Hepatocyte (in vitro differentiated cells): Measurements from ENCODE around the gene HABP4.

Source experiments
- CTCF ChIP-seq: fragments of 200-600 bp; sonication (generic); IDR thresholded peaks from 2 replicates; pipeline ENCODE4 v1.5.1; 2016; ENCODE audit warnings: antibody characterized with exemption, mild to moderate bottlenecking; ENCODE audit not compliant: poor library complexity
- EZH2 ChIP-seq: fragments of 200-600 bp; sonication (generic); IDR thresholded peaks from 2 replicates; pipeline ENCODE4 v1.6.1; 2016; ENCODE audit warnings: antibody characterized with exemption, mild to moderate bottlenecking, borderline replicate concordance
- EZH2phosphoT487 ChIP-seq: fragments of 200-600 bp; sonication (generic); IDR thresholded peaks from one replicate; pipeline ENCODE4 v1.6.1; 2018; ENCODE audit warnings: antibody characterized with exemption, mild to moderate bottlenecking, low read depth, moderate library complexity; ENCODE audit not compliant: unreplicated experiment, severe bottlenecking

GRCh38 chr9:96491079-96491879, 41.3 kb downstream of the HABP4 start:
- TF ChIP-seq CTCF, result no peak
- no peak for TF ChIP-seq EZH2
- no peak for TF ChIP-seq EZH2phosphoT487
